Heart right ventricle (tissue), 16 donors: ENCODE data around the gene ACCS. TPM values are rescaled to one million over a fixed set of nuclear protein-coding genes. Genes with fewer than 3 reads are reported as not detected.
A peak's percentile ranks its signal among the peaks of the same experiment; 100 is the strongest.

Source experiments
- ATAC-seq, 8 donors: fragments of 200-7000 bp; cut with Tn5 transposase; one replicate each; pipeline ENCODE4 v1.9.1; 2020; ENCODE audit warnings: mild to moderate bottlenecking in 8 of 8, moderate library complexity in 8 of 8, moderate number of reproducible peaks in 1 of 8
- DNase-seq, 2 donors: peaks; one replicate each; pipeline ENCODE4 v3.0.0-alpha.2; 2020
- H3K27ac ChIP-seq, 10 donors: fragments of 200-600 bp; sonication (generic) in 2 of 10; one replicate each; pipeline versions ENCODE4 v1.5.0 to v1.8.0; 2020 to 2022; ENCODE audit warnings: mild to moderate bottlenecking in 3 of 10
- H3K27me3 ChIP-seq, 7 donors: fragments of 200-600 bp; one replicate each; pipeline ENCODE4 v1.8.0; 2021 to 2022; ENCODE audit warnings: mild to moderate bottlenecking in 2 of 7
- H3K36me3 ChIP-seq, 9 donors: fragments of 200-600 bp; sonication (generic) in 1 of 9; one replicate each; pipeline versions ENCODE4 v1.5.0 to v1.8.0; 2020 to 2022; ENCODE audit warnings: mild to moderate bottlenecking in 2 of 9
- H3K4me1 ChIP-seq, 9 donors: fragments of 200-600 bp; sonication (generic) in 1 of 9; one replicate each; pipeline versions ENCODE4 v1.5.0 to v1.8.0; 2020 to 2022; ENCODE audit warnings: mild to moderate bottlenecking in 4 of 9
- H3K4me3 ChIP-seq, 10 donors: fragments of 200-600 bp; sonication (generic) in 2 of 10; one replicate each; pipeline versions ENCODE4 v1.5.0 to v1.8.0; 2020 to 2022; ENCODE audit warnings: mild to moderate bottlenecking in 7 of 10, moderate library complexity in 2 of 10
- H3K9me3 ChIP-seq, 11 donors: fragments of 200-600 bp in 10 of 11; sonication (generic) in 2 of 11; one replicate each; pipeline versions ENCODE4 v1.5.0 to v1.8.0; 2013 to 2022; ENCODE audit warnings: mild to moderate bottlenecking in 2 of 11, control low read depth in 1 of 11, moderate library complexity in 1 of 11
- CTCF ChIP-seq, 9 donors: fragments of 200-600 bp; sonication (generic) in 2 of 9; IDR thresholded peaks; one replicate each; pipeline versions ENCODE4 v1.5.0 to v1.8.0; 2021 to 2022; ENCODE audit warnings: antibody characterized with exemption in 9 of 9, mild to moderate bottlenecking in 5 of 9, moderate library complexity in 1 of 9
- WGBS, 2 donors: extraction: QIAGEN DNeasy Blood & Tissue Kit; methylation state at CpG; one replicate each; pipeline ENCODE4 v1.1.7; 2013; ENCODE audit warnings: inconsistent platforms in 1 of 2; 5-methylcytosine and 5-hydroxymethylcytosine counted together
- intact Hi-C, 10 donors: fragments of 100-400 bp; cut with DNase I; formaldehyde crosslinking; loops; one replicate each; pipeline versions ENCODE4 v1.11.1 to v1.14.2; 2022
- polyA plus RNA-seq, 2 donors: library from polyadenylated mRNA; stranded (reverse); fragments of 200-250 nt; gene quantifications; one replicate each; pipeline ENCODE4 v1.2.3, GENCODE V29; 2013
- total RNA-seq, 10 donors: library from RNA; stranded (reverse); fragmentation: NEBNext Ultra II Directional in 3 of 10; extraction: Animal tissue kit (Norgen Biotek cat#: 25700) in 3 of 10; gene quantifications; one replicate each; pipeline versions ENCODE4 v1.2.1 to v1.2.4, GENCODE V29; 2021 to 2023
- donor health status: Arrhythmogenic right ventricular cardiomyopathy.
- donor health status: ischemic (EF 13 %, LVEDD 7.1; RV severe dilation, severe dysfunction).
- donor health status: healthy with polysubstance abuse.
- donor health status: DM: no; HTN: yes; CAD: no.
- donor health status: DM: no; HTN: no; CAD: no.
- donor health status: ischemic (EF 25% LVEDD 6.9; RV normal size, moderate dysfunction).
- donor health status: ischemic (EF 25% LVEDD 5.7; RV mildly dilated, moderate dysfunction).
- donor health status: healthy.
- donor health status: DM: yes; HTN: yes; CAD: no.
- donor health status: Ischemic cardiomyopathy.
- donor health status: ischemic (EF 35%, LVEDD 5.7; RV mildly dilated, moderate dysfunction).
- donor health status: nonischemic (EF 11% LVEDD 7.7; RV severe dilation, severe dysfunction).
- donor health status: DM: yes; HTN: yes; CAD: no.
- donor health status: PGD.
- donor health status: ischemic (EF 29% LVEDD 5.4; RV normal size, mild dysfunction).
- donor health status: nonischemic (EF 23%, LVEDD 6.1; RV moderate dilation, normal function).

Gene ACCS
- total and polyA plus RNA-seq, 12 donors = 2.6 to 32.7 (median 8.2) TPM

DNA sequence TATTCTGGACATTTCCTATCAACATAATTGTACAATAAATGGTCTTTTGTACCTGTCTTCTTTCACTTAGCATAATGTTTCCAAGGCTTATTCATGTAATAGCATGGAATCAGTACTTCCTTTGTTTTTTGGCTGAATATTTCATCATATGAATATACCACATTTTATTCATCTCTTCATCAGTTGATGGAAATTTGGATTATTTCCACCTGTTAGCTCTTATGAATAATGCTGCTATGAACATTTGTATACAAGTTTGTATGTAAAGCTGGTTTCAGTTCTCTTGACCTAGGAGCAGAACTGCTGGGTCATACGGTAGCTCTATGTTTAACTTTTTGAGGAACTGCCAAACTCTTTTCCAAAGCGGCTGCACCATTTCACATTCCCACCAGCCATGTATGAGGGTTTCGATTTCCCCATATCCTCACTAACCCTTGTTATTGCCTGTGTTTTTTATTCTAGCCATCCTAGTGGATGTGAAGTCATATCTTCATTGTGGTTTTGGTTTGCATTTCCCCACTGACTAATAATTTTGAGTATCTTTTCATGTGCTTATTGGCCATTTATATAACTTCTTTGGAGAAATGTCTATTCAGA lies 50.3 kb downstream of the ACCS start:
- H3K27ac ChIP-seq = peak overlapping the region in 1 of 10 donors; percentile 2
- DNase-seq (no peak), ATAC-seq (peak in 2 of 8 donors; percentile 35 to 56)
- intact Hi-C loops = loop anchor here in 1 of 10 donors (10.0 kb wide), 1 partner anchor 168 kb away; no protein-coding TSS in a partner anchor
- H3K9me3 ChIP-seq = no peaks in the 10 kb centered on the region
- peaks cover 6 to 61% (median 43%) of the 10 kb centered on the region in 9 donors for H3K4me1 ChIP-seq
- 55 to 67% methylated on average over 3 of the region's 3 CpGs for WGBS, 2 donors
- no peak overlapping the region for H3K4me3 ChIP-seq
- H3K27me3 ChIP-seq = no peaks in the 10 kb centered on the region
- TF ChIP-seq CTCF (IDR thresholded peaks at IDR 0.05) = no peak
- H3K36me3 ChIP-seq = peaks cover 0 to 57% (median 23%) of the 10 kb centered on the region in 9 donors

DNA sequence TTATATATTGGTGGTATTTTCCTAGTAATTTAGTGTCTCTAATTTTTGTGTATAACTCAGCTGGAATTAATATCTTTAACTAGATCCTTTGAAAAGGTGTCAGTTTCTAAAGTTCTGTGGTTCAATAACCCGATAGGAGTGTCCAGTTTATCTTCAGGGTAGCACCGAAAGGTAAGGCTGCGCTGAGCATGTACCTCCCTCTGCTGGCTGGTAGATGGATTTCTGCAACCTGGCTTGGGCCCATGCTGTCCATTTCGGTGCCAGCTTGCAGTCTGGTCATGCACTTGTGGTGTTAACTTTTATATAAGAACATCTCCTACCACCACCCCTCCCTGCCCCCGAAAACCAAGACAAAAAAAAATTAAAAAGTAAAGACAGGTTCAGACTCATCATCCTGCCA lies 54.1 kb downstream of the ACCS start:
- no peaks in the 10 kb centered on the region for H3K9me3 ChIP-seq
- 49 to 66% methylated on average over 5 of the region's 5 CpGs for WGBS, 2 donors
- intact Hi-C loops = no loop called here
- H3K27me3 ChIP-seq = no peaks in the 10 kb centered on the region
- TF ChIP-seq CTCF (IDR thresholded peaks at IDR 0.05) = peak in 8 of 9 donors; percentile 24 to 69 (median 56)
- ATAC-seq (peak; percentile 72 to 87 (median 83)), DNase-seq (peak in 1 of 2 donors; percentile 27)
- H3K4me3 ChIP-seq = no peak overlapping the region
- peaks cover 1 to 43% (median 25%) of the 10 kb centered on the region in 9 donors for H3K4me1 ChIP-seq
- peaks cover 0 to 66% (median 19%) of the 10 kb centered on the region in 9 donors for H3K36me3 ChIP-seq
- H3K27ac ChIP-seq = peak overlapping the region in 1 of 10 donors; percentile 7

- ATAC-seq = peak in 7 of 8 donors; percentile 34 to 85 (median 69)
Measured at GRCh38 chr11:44125598-44125997, 59.5 kb downstream of the ACCS start.

DNA sequence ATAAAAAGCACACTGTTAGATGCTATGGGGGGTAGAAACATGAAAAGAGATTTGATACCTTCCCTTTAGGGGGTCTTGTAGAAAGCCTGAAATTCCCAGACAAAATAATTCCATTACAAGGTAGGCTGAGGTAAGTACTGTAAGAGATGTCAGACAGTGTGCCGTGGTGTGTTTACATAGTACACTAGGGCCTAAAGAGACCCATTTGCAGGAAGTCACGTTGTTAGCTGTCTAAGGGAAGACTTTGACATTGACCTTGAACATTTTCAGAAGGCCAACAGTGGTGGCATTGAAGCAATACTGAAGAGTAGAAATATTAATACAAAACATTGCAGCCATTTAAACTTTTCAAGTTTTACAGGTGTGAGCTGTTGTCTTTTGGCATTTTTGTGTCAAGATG lies 60.2 kb downstream of the ACCS start:
- intact Hi-C loops = no loop called here
- WGBS, 2 donors = 90 to 91% methylated on average over 2 of the region's 2 CpGs

More at GRCh38 chr11:44125598-44125997, 59.5 kb downstream of the ACCS start:
- H3K36me3 ChIP-seq = peaks cover 0 to 89% (median 39%) of the 10 kb centered on the region in 9 donors
- no peak for DNase-seq
- no peaks in the 10 kb centered on the region for H3K27me3 ChIP-seq
- H3K9me3 ChIP-seq = no peaks in the 10 kb centered on the region
- peaks cover 0 to 24% (median 9%) of the 10 kb centered on the region in 9 donors for H3K4me1 ChIP-seq
- TF ChIP-seq CTCF (IDR thresholded peaks at IDR 0.05) = no peak
- H3K4me3 ChIP-seq = no peak overlapping the region
- intact Hi-C loops = no loop called here
- H3K27ac ChIP-seq = peak overlapping the region in 4 of 10 donors; percentile 7 to 22 (median 16)
- 32 to 43% methylated on average over 4 of the region's 4 CpGs for WGBS, 2 donors

More for the DNA sequence above, 60.2 kb downstream of the ACCS start:
- Histone ChIP-seq H3K27me3 (no peaks in the 10 kb centered on the region), H3K36me3 (peaks cover 0 to 95% (median 41%) of the 10 kb centered on the region in 9 donors), H3K9me3 (no peaks in the 10 kb centered on the region), H3K27ac (no peak overlapping the region), H3K4me1 (peaks cover 0 to 18% (median 6%) of the 10 kb centered on the region in 9 donors), H3K4me3 (no peak overlapping the region)
- DNase-seq = no peak
- no peak for TF ChIP-seq CTCF (IDR thresholded peaks at IDR 0.05)
- ATAC-seq = no peak
